NCI-H345 treated with DMSO at 0.1 percent for 48 hours (cell line): ENCODE measurements around the gene TMEM256.

Experiments
- DNase-seq: peaks from one replicate; lab custom pipeline; 2025; ENCODE audit not compliant: unreplicated experiment; lab: John Stamatoyannopoulos, UW

The TMEM256 gene

DNA sequence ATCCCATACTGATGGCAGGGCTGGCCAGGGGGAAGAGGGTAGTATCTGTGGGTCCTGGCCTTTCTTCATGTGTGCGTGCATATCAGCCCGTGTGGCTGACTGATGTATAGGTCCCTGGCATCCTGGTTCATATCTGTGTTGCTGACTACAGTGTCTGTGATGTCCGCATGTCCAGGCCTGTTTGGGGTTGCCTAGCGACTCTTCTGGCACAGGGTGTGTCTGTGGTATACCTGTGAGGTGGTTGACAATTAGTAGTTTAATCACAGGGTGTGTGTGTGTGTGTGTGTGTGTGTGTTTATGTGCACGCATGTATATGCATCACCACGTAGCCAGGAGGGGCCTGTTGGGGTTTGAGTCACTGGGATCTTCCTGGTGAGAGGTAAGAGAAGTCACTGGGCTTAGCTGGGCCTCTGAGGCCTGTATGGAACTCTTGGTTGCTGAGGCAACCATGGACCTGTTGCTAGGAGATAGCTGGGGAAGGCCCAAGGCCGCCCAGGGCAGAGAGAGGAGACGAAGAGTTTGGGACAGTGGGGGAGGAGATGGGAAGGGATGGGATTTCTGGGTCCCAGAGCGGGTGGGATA is 49.5 kb downstream of the TMEM256 start:
- DNase-seq: no peak
